NCI-H2107 treated with DMSO at 0.1 percent for 48 hours (cell line): ENCODE data around the gene SFTPA2.
"Not testable (repeated sequence)": the region's sequence is repeated elsewhere in the genome, so short reads cannot be mapped to it uniquely, and the experiment has no call there.

Experiments
- DNase-seq: peaks from one replicate; lab custom pipeline; 2025; ENCODE audit not compliant: unreplicated experiment; lab: John Stamatoyannopoulos, UW

Gene SFTPA2

DNA sequence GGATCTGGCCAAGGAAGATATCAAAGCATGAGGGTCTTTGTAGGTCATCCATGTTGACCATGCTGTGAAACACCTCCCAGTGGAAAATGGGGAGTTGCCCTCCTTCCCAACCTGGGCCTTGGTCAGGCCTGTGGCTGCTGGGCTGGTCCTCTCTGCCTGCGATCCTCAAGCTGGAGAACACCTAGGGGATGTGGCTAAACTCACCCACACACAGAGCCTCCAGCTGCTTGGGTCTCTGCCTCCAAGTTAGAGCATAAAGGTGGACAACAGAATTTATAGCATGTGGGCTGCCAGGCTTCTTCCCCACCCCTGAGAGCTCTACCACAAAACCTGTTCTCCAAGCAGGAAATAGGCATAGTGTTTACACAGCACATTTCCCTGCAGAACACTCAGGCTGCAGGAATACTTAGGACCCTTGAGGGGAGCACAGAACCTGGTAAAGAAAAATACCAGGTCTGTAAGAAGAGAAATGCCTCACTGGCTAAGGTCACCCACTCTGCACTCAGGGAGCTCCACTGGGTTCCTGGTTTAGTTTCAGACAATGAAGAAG lies at the start of gene SFTPA2:
Gene SFTPA2, minus strand, starts transcription at position 248 of the 550 bp plus-strand sequence. CDS start 924 bp downstream, outside the sequence.
- no peak for DNase-seq

DNA sequence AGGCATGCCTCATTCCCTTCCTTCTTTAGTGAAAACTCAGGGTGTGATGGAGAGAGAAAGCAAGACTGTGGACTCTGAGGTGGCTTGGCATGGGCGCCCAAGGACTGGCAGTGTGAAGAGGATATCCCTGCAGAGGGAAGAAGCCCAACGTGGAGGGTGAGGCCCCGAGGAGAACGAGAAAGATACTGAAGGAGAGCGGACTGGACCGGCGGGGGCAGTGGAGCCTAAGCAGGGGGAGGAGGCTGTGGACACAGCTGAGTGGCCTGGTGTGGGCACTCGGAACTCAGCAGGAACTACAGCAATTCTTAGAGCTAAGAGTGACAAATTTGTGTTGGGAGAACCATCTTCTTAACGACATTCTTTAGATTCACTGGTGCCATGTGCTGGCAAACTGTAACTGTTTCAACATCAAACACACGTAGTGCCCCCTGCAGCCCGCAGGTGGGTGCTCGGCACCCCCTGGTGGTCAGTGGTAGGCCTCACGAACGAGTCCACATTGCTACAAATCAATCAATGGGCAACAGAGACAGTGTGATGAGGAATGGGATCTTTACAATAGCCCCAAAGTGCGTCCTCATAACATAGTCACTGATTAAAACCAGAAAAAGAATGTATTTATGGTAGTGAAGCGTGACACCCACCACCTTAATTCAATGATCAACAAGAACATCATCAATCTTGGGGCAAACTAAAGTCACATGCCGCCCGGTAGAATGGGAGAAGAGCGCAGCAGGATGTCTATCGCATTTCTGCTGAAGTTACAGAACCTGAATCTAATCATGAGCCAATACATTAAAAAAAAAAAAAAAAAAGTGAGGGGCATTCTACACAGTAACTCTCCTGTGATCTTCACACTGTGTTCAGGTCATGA lies 48.5 kb upstream of the SFTPA2 start:
- no peak for DNase-seq

DNA sequence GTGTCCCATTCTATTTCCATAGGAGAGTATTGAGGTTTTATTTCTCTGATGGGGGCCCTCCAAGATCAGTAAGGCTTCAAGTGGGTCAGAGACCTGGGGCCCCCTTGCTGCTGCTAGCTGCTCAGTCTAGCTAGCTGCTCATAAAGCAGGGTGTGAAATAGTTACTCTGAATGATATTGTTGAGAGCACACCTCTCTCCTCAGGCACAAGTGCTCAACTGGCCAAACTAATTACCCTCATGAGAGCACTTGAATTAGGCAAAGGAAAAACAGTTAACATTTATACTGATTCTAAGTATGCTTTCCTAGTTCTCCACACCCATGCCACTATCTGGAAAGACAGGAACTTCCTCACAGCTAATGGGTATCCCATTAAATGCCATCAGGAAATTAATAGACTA lies 45.1 kb upstream of the SFTPA2 start:
- DNase-seq = no peak

DNA sequence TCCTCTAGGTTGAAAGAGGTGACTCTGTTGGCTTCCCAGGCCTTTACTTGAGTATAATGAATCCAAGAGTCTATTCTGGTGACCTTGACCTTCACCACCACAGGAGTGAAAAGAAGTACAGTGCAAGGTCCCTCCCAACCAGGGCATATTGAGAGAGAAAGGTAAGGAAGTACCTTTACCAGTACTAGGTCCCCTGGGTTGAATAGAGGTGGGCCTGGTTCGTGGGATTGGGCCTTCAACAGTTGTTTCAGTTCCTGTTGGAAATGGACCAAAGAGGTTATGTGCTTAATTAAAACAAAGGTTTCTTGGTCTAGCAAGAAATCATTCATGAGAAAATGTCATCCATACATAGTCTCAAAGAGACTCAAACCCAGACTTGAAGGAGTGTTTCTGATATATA lies 44.1 kb upstream of the SFTPA2 start:
- no peak for DNase-seq

DNA sequence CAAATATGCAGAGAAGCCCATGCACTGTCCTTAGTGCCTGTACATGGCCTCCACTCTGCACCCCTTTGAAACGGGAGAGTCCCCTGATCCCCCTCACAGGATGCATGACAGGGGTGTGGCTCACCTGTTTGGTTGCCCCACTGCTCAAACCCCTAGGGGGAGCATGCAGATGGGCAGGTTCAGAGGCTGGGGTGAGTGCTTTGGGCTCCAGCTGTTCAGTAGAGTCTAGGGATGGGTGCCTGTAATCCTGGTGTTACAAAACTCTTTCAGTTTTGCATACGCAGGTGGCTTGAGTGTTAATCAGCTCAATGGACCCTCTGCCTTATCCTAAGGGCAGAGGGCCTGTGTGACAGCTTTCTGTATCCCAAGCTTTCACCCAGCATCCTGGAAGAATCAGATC lies 42.7 kb upstream of the SFTPA2 start:
- no peak for DNase-seq

DNA sequence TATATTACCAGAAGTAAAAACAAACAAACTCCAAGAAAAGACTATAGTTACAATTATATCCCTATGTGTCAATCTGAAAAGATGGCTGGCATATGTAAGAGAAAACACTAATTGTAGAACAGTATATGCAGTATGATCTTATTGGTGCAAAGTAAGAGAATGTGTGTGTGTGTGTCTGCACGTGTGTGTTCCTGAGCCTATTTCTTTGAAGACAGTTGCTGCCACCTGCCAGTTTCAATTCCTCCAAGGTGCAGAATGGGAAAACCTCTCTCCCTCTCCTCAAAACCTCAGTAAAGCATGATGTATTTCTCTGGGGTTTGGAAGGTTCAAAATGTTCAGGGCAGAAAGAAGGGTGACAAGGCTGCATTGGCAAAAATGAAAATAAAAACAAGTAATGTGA lies 41.7 kb upstream of the SFTPA2 start:
- DNase-seq = no peak

DNA sequence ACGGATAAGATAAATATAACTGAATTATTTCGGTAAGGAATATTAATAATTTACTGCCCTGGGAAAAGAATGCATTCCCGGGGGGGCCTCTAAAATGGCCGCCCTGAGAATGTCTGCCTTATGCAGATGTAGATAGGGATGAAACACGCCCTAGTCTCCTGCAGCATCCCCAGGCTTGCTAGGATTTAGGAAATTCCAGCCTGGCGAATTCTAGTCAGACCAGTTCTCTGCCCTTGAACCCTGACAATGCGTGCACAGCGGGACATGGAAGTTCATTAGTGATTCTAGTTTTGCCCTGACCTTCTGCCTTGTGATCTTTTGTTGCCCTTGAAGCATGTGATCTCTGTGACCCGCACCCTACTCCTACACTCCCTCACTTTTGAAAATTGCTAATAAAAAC lies 39.4 kb upstream of the SFTPA2 start:
- not testable (repeated sequence) for DNase-seq

DNA sequence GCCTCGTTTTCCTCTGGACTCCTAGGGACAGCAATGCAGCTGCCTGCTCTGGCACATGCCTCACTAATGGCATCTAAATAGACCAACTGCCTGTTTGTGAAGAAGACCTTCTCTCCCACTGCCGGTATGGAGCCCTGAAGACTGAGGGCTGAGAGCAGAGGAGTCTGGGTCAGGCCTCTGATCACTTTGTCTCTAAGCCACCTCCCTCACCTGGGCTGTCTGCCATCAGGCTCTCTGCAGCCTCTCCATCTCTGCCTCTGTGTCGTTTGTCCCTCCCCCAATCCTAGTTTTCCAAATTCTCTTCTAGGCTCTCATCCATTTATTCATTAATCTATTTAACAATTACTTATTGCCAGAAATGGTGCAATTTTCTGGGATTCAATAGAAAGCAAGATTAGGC lies 35.3 kb upstream of the SFTPA2 start:
- DNase-seq = no peak

DNA sequence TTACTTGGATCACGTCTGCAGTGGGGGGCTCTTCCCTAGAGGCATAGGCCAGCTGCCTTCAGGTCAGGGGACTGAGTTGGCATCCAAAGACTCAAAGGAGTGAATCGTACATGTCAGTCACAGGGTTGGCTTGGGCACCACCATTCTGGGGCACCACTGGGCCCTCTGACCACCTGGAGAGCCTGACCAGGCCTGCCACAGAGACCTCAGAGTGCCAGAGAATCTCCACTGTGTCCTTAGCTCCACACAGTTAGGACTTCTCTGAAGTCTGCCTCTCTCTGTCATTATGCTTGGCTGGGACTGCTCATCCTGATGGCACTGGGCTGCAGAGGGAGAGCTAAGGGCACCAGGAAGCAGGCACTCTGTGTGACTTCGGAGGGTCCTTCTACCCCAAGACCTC lies 34.4 kb upstream of the SFTPA2 start:
- not testable (repeated sequence) for DNase-seq

DNA sequence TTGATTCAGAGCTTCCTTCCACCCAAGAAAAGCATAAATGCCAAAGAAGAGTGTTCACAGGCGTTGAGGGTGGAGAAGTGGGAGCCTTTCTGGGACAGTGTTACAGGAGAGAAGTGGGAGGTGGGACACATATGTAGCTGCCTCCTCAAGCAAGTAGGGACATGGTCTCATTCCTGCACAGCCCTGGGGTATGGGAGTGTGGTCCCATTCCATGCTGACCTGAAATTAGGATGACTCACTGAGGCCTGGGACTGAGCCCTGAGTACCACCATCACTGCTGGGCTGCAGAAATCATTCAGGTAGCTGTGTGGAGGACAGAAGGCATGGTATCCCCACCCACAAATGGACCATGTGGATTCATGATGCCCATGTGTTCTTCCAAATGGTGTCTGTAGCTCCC lies 33.2 kb upstream of the SFTPA2 start:
- DNase-seq = no peak

DNA sequence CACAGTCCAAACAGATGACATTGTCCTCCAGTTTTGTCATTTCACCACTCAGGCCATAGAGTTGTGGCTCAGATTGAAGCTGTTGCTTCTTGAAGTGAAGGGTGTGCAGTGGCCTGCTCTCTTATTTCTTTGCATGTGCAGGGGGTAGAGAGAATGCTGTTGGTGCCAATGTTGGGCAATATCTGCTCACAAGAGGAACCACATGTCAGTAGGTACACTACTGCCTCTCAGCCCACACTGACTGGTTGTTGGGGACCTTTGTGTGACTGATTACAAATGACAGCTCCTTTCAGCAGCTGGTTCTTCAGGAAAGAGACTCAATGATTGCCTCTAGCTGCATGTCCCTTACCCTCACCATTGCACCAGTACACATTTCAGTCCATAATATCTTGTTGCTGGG lies 28.6 kb upstream of the SFTPA2 start:
- no peak for DNase-seq

DNA sequence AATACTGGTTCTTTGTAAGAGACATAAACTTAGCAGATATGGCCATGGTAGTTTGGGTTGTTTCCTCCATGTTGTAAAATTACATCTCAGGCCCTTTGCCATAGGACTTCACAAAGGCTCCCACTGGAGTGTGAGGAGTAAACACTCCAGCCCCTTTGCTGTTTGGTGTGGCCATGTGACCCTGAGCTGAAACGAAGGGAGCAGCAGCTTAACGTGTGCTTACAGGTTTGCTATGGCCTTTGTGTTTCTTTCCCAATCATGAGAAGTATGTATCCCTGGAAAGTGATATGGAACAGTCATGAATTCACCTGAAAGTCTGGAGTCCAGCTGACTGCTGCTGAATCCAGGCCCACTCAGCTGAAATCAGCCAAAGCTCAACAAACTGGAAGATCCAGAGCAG lies 26.7 kb upstream of the SFTPA2 start:
- DNase-seq = no peak

DNA sequence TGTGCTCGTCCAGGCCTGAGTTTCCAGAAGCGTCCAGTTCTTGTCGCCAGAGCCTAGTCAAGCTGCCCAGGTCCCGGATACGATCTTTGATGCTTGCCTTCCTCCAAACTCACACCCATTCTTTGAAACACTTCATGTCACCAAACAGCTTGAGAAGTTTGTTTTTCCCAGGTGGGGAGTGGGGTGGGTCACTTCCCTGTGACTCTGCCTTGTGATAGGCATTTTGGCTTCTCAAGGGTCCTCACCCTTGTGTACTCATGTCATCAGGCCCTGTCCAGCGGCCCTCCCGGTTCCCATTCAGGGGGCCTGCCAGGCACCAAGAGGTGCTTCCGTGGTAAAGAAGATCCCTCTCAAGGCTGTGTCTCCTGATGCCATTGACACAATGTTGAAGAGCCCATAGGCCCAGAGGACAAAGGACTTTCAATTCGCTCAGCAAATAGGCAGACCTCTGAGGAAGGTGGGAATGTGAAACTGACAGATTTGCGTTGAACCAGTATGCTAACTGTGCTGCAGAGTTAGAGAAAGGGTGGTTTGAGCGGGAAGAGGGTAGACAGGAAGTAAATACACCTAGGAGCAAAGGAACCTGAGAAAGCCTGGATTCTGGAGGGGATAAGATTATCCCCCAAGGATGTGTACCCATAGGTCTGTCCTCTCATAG lies 25.8 kb upstream of the SFTPA2 start:
- DNase-seq = no peak

DNA sequence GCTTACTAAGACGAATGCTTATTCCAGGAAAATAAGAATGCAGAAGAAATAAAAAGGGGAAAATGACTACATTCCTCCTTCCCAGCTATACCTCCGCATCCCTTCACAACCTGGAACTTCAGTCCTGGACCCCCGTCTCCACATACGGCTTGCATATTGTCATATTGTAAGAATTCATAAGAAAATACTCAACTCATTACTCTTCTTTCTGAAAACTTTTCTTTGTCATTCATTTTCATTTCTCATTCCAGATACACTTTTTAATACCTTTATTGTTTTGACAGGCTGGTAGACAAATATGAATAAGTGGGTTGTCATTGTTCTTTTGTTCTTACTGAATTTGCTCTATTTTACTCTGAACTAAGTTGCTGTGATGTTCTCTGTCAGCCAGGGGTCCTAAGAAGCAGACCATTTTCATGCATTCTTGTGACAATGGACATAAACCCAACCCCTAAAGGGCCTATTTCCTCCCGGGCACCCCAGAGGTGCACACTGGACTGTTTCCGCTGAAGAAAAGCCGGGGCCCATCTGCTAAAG lies 23.3 kb upstream of the SFTPA2 start:
- DNase-seq = no peak

DNA sequence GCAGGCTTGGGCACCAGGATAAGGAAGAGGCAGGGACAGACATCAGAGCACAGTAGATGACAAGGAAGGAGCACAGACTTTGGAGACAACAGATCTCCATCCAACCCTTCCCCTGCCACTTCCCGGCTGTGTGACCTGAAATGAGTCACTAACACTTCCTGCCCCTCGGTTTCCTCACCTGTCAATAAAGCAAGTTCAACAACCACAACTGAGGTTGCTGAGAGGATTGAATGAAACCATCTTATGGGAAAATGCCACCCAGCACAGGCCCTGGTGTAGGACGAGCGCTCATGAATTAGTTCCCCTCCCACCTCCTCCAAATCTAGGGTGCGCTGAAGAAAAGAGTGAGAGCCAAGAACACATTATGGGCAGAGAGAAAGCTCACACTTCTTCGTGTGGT lies 22.7 kb upstream of the SFTPA2 start:
- DNase-seq = not testable (repeated sequence)

DNA sequence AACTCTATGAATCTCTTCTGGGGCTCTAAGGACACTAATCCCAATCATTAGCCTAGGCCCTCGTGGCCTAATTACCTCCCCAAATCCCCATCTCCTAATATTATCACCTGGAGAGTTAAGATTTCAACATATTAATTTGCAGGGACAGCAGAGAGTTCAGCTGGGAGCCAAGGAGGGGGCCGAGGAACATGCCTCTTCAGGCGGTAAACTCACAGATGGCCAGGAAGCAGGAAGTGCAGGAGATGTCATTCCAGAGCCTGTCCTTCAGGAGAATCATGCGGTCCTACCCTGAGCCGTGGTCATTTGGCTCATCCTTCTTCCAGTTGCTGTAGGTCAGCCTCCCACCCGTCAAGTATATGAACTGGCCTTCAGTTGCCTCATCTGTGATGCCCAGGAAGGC lies 21.9 kb upstream of the SFTPA2 start:
- DNase-seq = no peak

DNA sequence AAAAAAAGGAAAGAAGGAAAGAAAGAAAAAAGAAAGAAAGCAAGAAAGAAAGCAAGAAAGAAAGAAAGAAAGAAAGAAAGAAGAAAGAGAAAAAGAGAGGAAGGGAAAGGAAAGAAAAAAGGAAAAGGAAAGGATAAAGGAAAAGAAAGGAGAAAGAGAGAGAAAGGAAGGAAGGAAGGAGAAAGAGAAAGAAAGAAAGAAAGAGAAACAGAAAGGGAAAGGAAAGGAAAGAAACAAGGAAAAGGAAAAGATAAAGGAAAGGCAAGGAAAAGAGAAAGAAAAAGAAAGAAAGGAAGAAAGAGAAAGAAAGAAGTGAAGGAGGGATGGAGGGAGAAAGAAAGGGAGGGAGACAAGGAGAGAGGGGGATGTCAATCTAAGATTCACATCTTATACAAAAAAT lies 20.8 kb upstream of the SFTPA2 start:
- DNase-seq = no peak

DNA sequence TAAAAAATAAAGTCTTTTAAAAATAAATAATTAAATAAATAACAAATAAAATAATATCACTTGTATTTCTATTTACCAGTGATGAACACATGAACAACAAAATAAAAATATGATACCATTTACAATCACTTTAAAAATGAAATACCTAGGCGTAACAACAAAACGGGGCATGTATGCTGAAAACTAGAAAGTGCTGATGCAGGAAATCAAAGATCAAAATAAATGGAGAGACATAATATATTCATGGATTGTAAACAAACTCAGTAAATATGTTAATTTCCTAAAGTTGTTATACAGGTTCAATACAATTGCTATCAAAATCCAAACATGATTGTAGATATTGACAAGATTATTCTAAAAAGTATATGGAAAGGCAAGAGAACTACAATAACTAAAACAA lies 19.2 kb upstream of the SFTPA2 start:
- DNase-seq = no peak

DNA sequence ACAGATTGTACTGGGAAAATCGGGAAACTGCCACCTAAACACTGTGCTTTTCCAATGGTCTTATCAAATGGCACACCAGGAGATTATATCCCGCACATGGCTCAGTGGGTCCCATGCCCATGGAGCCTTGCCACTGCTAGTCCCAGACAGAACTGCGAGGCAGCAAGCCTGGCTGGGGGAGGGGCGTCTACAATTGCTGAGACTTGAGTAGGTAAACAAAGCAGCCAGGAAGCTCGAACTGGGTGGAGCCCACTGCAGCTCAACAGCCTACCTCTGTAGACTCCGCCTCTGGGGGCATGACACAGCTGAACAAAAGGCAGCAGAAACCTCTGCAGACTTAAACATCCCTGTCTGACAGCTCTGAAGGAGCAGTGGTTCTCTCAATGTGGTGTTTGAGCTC lies 10.4 kb upstream of the SFTPA2 start:
- DNase-seq = not testable (repeated sequence)

DNA sequence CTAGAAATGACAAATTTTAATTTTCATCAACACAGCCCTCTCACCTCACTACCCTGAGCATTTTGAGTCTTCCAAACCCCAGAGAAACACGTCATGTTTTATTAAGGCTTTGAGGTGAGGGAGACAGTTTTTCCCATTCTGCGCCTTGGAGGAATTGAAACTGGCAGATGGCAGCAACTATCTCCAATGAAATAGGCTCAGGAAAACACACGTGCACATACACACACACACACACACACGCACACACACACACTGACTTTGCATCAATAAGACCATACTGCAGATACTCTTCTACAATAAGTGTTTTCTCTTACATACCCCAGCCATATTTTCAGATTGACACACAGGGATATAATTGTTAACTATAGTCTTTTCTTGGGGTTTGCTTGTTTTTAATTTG lies 3.2 kb upstream of the SFTPA2 start:
- no peak for DNase-seq

DNA sequence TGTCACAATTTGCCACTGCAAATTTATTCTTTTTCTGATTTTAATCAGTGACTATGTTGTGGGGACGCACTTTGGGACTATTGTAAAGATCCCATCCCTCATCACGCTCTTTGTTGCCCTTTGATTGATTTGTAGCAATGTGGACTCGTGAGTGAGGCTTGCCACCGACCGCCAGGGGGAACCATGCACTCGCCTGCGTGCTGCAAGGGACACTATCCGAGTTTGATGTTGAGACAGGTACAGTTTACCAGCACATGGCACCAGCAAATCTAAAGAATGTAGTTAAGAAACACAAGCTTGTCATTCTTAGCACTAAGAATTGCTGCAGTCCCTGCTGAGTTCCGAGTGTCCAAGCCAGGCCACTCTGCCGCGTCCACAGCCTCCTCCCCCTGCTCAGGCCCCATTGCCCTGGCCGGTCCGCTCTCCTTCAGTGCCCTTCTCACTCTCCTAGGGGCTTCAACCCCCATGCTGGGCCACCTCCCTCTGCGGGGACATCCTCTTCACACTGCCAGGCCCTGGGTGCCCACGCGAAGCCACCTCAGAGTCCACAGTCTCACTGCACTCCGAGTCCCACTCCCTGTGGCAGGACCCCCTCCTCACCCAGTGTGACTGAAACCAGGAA lies 2.0 kb upstream of the SFTPA2 start:
- peak; percentile 18 for DNase-seq

DNA sequence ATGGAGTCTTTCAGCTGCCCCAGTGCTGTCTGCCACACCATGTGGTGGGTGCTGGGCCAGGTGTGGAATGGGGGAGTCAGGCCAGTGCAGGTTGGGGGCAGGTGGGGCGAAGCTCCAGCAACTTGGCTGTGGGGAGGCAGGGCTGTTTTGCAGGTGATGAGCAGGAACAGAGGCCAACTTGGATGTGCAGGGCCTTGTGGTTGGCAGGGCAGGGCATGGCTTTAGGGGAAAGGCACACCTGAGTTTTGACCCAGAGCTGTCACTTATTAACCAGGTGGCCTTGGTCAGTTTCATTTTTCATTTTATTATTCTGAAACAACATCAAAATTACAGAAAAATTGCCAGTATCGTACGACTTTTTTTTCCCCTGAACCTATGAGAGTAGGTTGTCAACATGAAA lies 1.1 kb upstream of the SFTPA2 start:
- no peak for DNase-seq
